Measurements from ENCODE around the gene TAF4B. TPM values are rescaled to one million over a fixed set of nuclear protein-coding genes. Genes with fewer than 3 reads are reported as not detected.

The TAF4B gene
- total and polyA plus RNA-seq, 4 donors: 1.6 to 5.9 (median 2.4) TPM

- H3K27ac ChIP-seq (ENCODE audit: low read depth in 1 of 2, low read length in 1 of 2): peak overlapping the region in 1 of 2 donors; percentile 52
- peaks cover 0 to 4% (median 2%) of the 10 kb centered on the region in 3 donors for H3K27me3 ChIP-seq (ENCODE audit: control insufficient read depth in 3 of 3, insufficient read depth in 3 of 3, low read length in 2 of 3)
- WGBS, 2 donors: 11 to 16% methylated on average over 8 of the region's 8 CpGs
- ATAC-seq (ENCODE audit: insufficient read depth, low FRiP score): peak; percentile 1
- H3K9ac ChIP-seq (ENCODE audit: insufficient read depth in 1 of 2, low read length in 2 of 2): peak overlapping the region in 1 of 2 donors; percentile 84
- no peak overlapping the region for H3K4me3 ChIP-seq
- DNase-seq: no peak
- H3K9me3 ChIP-seq (ENCODE audit: control insufficient read depth in 4 of 4, insufficient read depth in 3 of 4, low read length in 3 of 4): peaks cover 0 to 3% (median 0%) of the 10 kb centered on the region in 4 donors
- TF ChIP-seq CTCF (IDR thresholded peaks at IDR 0.05; ENCODE audit: control extremely low read depth, extremely low read depth): no peak
- peaks cover 1 to 11% (median 4%) of the 10 kb centered on the region in 5 donors for H3K4me1 ChIP-seq (ENCODE audit: control insufficient read depth in 5 of 5, insufficient read depth in 5 of 5, low read length in 5 of 5)
- no peaks in the 10 kb centered on the region for H3K36me3 ChIP-seq (ENCODE audit: control insufficient read depth in 4 of 4, insufficient read depth in 4 of 4, low read length in 4 of 4)
Observed at GRCh38 chr18:26225915-26226228, 373 bp upstream of the TAF4B start.

- Histone ChIP-seq H3K4me3 (peak overlapping the region; percentile 57), H3K27ac (ENCODE audit: low read depth in 1 of 2, low read length in 1 of 2) (peak overlapping the region in 1 of 2 donors; percentile 44), H3K27me3 (ENCODE audit: control insufficient read depth in 3 of 3, insufficient read depth in 3 of 3, low read length in 2 of 3) (peaks cover 0 to 4% (median 2%) of the 10 kb centered on the region in 3 donors), H3K36me3 (ENCODE audit: control insufficient read depth in 4 of 4, insufficient read depth in 4 of 4, low read length in 4 of 4) (no peaks in the 10 kb centered on the region), H3K9ac (ENCODE audit: insufficient read depth in 1 of 2, low read length in 2 of 2) (peak overlapping the region in 1 of 2 donors; percentile 68), H3K4me1 (ENCODE audit: control insufficient read depth in 5 of 5, insufficient read depth in 5 of 5, low read length in 5 of 5) (peaks cover 1 to 11% (median 4%) of the 10 kb centered on the region in 5 donors), H3K9me3 (ENCODE audit: control insufficient read depth in 4 of 4, insufficient read depth in 3 of 4, low read length in 3 of 4) (peaks cover 0 to 3% (median 0%) of the 10 kb centered on the region in 4 donors)
- WGBS, 2 donors: 12 to 17% methylated on average over 28 of the region's 28 CpGs
- no peak for TF ChIP-seq CTCF (IDR thresholded peaks at IDR 0.05; ENCODE audit: control extremely low read depth, extremely low read depth)
- ATAC-seq (ENCODE audit: insufficient read depth, low FRiP score): no peak
- DNase-seq: peak in 1 of 3 donors; percentile 18
Observed at GRCh38 chr18:26227051-26227670, 916 bp downstream of the TAF4B start.

- Histone ChIP-seq H3K4me3 (no peak overlapping the region), H3K36me3 (ENCODE audit: control insufficient read depth in 4 of 4, insufficient read depth in 4 of 4, low read length in 4 of 4) (no peaks in the 10 kb centered on the region), H3K9me3 (ENCODE audit: control insufficient read depth in 4 of 4, insufficient read depth in 3 of 4, low read length in 3 of 4) (peaks cover 0 to 3% (median 0%) of the 10 kb centered on the region in 4 donors), H3K4me1 (ENCODE audit: control insufficient read depth in 5 of 5, insufficient read depth in 5 of 5, low read length in 5 of 5) (peaks cover 1 to 11% (median 4%) of the 10 kb centered on the region in 5 donors), H3K27me3 (ENCODE audit: control insufficient read depth in 3 of 3, insufficient read depth in 3 of 3, low read length in 2 of 3) (peaks cover 0 to 2% (median 2%) of the 10 kb centered on the region in 3 donors), H3K27ac (ENCODE audit: low read depth in 1 of 2, low read length in 1 of 2) (no peak overlapping the region), H3K9ac (ENCODE audit: insufficient read depth in 1 of 2, low read length in 2 of 2) (no peak overlapping the region)
- no peak for TF ChIP-seq CTCF (IDR thresholded peaks at IDR 0.05; ENCODE audit: control extremely low read depth, extremely low read depth)
- DNase-seq (peak in 1 of 3 donors; percentile 3), ATAC-seq (ENCODE audit: insufficient read depth, low FRiP score) (no peak)
- 82 to 92% methylated on average over 6 of the region's 6 CpGs for WGBS, 2 donors
Observed at GRCh38 chr18:26228562-26229260, 2.5 kb downstream of the TAF4B start.
